Activated T-helper 1 cell treated with Interleukin-2 at 50 U/mL for 16 hours (primary cell): ENCODE data around the gene SERINC3.

Source experiments
- DNase-seq: peaks from one replicate; pipeline ENCODE4 v3.0.0-alpha.2; 2020; ENCODE audit warnings: low read depth

The SERINC3 gene

GRCh38 chr20:44463466-44463865, 58.4 kb downstream of the SERINC3 start:
- no peak for DNase-seq

- DNase-seq, result no peak
Observed at GRCh38 chr20:44461803-44462174, 60.1 kb downstream of the SERINC3 start.

GRCh38 chr20:44461142-44461802, 60.6 kb downstream of the SERINC3 start:
- no peak for DNase-seq

- no peak for DNase-seq
Observed at GRCh38 chr20:44460795-44461141, 61.1 kb downstream of the SERINC3 start.

GRCh38 chr20:44459271-44459670, 62.6 kb downstream of the SERINC3 start:
- DNase-seq, result no peak

DNA sequence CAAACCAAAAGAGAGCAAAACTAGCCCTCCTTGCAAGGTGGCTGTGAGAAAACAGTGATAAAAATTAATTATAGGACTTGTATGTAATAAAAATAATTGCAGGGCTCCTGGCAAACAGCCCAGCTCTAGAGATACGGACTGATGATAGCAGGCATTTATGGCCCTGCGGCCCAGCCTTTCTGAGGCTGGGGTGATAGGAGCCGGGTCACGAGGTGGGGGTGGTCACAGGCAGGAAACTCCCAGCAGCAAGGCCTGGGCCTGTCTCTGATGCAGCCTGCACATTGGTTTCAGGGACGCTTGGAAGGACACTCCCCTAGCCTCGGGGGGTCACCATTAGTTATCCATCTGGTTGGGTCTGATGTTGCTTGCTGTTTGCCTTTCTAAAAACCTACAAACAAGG, 64.9 kb downstream of the SERINC3 start:
- DNase-seq, result no peak

GRCh38 chr20:44456611-44457010, 65.3 kb downstream of the SERINC3 start:
- no peak for DNase-seq

- DNase-seq, result no peak
Observed at GRCh38 chr20:44455126-44455525, 66.7 kb downstream of the SERINC3 start.

- DNase-seq, result no peak
Observed at GRCh38 chr20:44454306-44454963, 67.4 kb downstream of the SERINC3 start.

DNA sequence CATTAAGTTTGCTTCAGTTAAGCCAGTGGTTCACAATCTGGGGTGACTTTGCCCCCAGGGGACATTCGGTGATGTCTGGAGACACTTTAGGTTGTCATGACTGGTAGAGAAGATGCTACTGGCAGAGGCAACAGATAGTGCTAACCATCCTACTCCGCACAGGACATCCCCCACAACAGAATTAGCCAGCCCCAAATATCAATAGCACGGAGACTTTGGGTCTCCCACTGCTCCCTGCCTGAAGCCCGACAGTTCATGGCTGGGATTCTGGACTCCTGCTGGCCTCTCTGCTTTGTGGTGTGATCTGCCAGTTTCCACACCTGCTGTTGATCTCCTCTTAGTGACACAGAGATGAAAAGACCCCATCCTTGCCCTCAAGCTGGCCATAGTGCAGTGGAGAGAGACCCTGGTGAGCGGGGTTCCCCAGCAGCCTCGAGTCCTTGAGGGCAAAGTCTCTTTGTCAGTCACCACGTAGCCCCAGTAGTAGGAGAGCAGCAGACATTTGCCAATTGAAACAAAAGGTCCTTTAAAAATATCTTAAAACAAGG, 70.9 kb downstream of the SERINC3 start:
- DNase-seq, result no peak

DNA sequence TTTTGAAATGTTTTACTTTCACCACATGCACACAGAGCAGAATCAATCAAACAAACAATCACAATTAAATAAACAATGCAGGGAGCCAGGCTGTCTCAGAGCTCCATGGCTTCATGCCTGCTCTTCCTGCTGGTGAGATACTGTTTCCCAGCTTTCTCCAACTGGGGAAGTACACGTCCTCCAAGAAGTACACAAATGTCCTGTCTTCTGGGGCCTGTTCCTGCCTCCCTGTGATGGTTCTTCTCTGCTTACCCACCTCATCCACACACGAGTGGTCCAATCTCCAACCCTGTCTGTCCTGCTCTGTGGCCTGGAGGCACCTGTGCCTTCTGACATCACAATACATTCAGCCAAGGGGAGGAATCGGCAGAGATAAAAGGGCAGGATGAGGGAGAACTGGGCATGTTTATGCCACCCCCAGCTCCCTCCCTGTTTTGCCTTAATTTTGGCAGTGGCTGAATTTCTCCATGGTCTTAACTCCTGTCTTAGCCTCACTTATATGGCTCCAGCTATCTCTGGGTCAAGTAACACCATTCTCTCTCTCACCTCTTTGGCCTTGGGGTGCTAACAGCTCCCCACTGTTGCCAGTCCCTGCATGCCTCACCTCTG, 71.5 kb downstream of the SERINC3 start:
- no peak for DNase-seq

- no peak for DNase-seq
Observed at GRCh38 chr20:44449864-44450263, 72.0 kb downstream of the SERINC3 start.

GRCh38 chr20:44448753-44449546, 72.9 kb downstream of the SERINC3 start:
- no peak for DNase-seq

GRCh38 chr20:44447827-44448419, 73.9 kb downstream of the SERINC3 start:
- DNase-seq, result no peak
